ENCODE data around the gene ODAD2.

DNA sequence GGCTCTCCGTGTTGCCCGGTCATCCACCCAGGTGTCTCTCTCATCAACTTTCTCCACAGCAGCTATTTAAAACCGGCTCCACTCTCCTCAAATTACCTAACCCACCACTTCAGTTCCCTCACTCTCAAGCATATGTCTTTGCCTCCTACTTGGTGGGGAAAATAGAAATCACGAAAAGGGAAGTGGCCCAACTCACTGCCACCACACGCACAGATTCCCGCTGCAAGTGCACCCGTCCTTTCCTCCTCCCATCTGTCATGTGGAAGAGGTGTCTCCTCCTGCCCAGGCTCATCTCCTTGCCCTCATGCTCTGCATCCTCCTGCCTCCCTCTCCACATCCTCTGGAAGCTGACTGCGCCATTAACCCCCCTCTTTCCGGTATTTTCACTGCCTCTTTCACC, 172.5 kb downstream of the ODAD2 start:
- TF ChIP-seq, protein P1, sequence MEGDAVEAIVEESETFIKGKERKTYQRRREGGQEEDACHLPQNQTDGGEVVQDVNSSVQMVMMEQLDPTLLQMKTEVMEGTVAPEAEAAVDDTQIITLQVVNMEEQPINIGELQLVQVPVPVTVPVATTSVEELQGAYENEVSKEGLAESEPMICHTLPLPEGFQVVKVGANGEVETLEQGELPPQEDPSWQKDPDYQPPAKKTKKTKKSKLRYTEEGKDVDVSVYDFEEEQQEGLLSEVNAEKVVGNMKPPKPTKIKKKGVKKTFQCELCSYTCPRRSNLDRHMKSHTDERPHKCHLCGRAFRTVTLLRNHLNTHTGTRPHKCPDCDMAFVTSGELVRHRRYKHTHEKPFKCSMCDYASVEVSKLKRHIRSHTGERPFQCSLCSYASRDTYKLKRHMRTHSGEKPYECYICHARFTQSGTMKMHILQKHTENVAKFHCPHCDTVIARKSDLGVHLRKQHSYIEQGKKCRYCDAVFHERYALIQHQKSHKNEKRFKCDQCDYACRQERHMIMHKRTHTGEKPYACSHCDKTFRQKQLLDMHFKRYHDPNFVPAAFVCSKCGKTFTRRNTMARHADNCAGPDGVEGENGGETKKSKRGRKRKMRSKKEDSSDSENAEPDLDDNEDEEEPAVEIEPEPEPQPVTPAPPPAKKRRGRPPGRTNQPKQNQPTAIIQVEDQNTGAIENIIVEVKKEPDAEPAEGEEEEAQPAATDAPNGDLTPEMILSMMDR (IDR thresholded peaks at IDR 0.05), result no peak
- TF ChIP-seq EP300 (IDR thresholded peaks at IDR 0.05), result no peak
